ENCODE results near the gene TMEM163.

The TMEM163 gene

GRCh38 chr2:134449751-134450513, 268.9 kb downstream of the TMEM163 start:
- TF ChIP-seq CTCF (IDR thresholded peaks at IDR 0.05; ENCODE audit: control insufficient read depth, extremely low read depth, insufficient read depth) = no peak
- DNase-seq (ENCODE audit: low read depth) = no peak
- no peak overlapping the region for H3K4me3 ChIP-seq (ENCODE audit: low read depth, low read length)

GRCh38 chr2:134449157-134449556, 269.6 kb downstream of the TMEM163 start:
- no peak overlapping the region for H3K4me3 ChIP-seq (ENCODE audit: low read depth, low read length)
- TF ChIP-seq CTCF (IDR thresholded peaks at IDR 0.05; ENCODE audit: control insufficient read depth, extremely low read depth, insufficient read depth) = no peak
- no peak for DNase-seq (ENCODE audit: low read depth)

GRCh38 chr2:134448650-134449049, 270.1 kb downstream of the TMEM163 start:
- DNase-seq (ENCODE audit: low read depth) = no peak

GRCh38 chr2:134447669-134448068, 271.1 kb downstream of the TMEM163 start:
- no peak for TF ChIP-seq CTCF (IDR thresholded peaks at IDR 0.05; ENCODE audit: control insufficient read depth, extremely low read depth, insufficient read depth)
- H3K4me3 ChIP-seq (ENCODE audit: low read depth, low read length) = no peak overlapping the region
- no peak for DNase-seq (ENCODE audit: low read depth)

More at GRCh38 chr2:134448650-134449049, 270.1 kb downstream of the TMEM163 start:
- TF ChIP-seq CTCF (IDR thresholded peaks at IDR 0.05; ENCODE audit: control insufficient read depth, extremely low read depth, insufficient read depth) = no peak
- H3K4me3 ChIP-seq (ENCODE audit: low read depth, low read length) = no peak overlapping the region

GRCh38 chr2:134446383-134447017, 272.3 kb downstream of the TMEM163 start:
- no peak overlapping the region for H3K4me3 ChIP-seq (ENCODE audit: low read depth, low read length)
- DNase-seq (ENCODE audit: low read depth) = no peak
- no peak for TF ChIP-seq CTCF (IDR thresholded peaks at IDR 0.05; ENCODE audit: control insufficient read depth, extremely low read depth, insufficient read depth)

GRCh38 chr2:134445985-134446382, 272.8 kb downstream of the TMEM163 start:
- no peak for DNase-seq (ENCODE audit: low read depth)
- H3K4me3 ChIP-seq (ENCODE audit: low read depth, low read length) = no peak overlapping the region
- TF ChIP-seq CTCF (IDR thresholded peaks at IDR 0.05; ENCODE audit: control insufficient read depth, extremely low read depth, insufficient read depth) = no peak

All from LNCaP clone FGC (cell line).